H1 (cell line): ENCODE measurements around the gene CACNA2D3. TPM values are rescaled to one million over a fixed set of nuclear protein-coding genes. Genes with fewer than 3 reads are reported as not detected.

Experiments
- CTCF ChIA-PET: fragments of 300-600 bp; sonication (Branson Sonifier 250); formaldehyde crosslinking; loops from one replicate; lab custom pipeline; 2021; ENCODE audit not compliant: partially characterized antibody; lab: Charles Lee
- POLR2A ChIA-PET: fragments of 300-600 bp; sonication (Branson Sonifier 250); formaldehyde crosslinking; loops from one replicate; lab custom pipeline; 2021; ENCODE audit warnings: inconsistent platforms; ENCODE audit not compliant: partially characterized antibody; lab: Charles Lee
- DNase-seq, 2 experiments: peaks; one replicate each; pipeline versions ENCODE4 v3.0.0 to v3.0.0-alpha.2; 2010 to 2022; ENCODE audit warnings: low spot score in 2 of 2, low read depth in 1 of 2, mixed read lengths in 1 of 2
- FAIRE-seq: peaks from 2 replicates; lab custom pipeline; 2011; peaks lifted over from hg19 to GRCh38; lab: Jason Lieb, UNC
- H2AFZ ChIP-seq: 2 replicates; pipeline ENCODE4 v1.8.1; 2012; ENCODE audit warnings: low read length, inconsistent platforms
- H2AK5ac ChIP-seq: 2 replicates; pipeline ENCODE4 v1.6.1; 2013; ENCODE audit warnings: low read depth, low read length
- H2BK120ac ChIP-seq: replicated peaks from 2 replicates; pipeline ENCODE3; 2013; ENCODE audit warnings: low read depth, low read length, inconsistent platforms
- H2BK12ac ChIP-seq: 2 replicates; pipeline ENCODE4 v1.6.1; 2013; ENCODE audit warnings: low read depth, low read length
- H2BK15ac ChIP-seq: 2 replicates; pipeline ENCODE4 v1.6.1; 2013; ENCODE audit warnings: low read length
- H2BK20ac ChIP-seq: 2 replicates; pipeline ENCODE4 v1.6.1; 2013; ENCODE audit warnings: low read length
- H2BK5ac ChIP-seq: 2 replicates; pipeline ENCODE4 v1.6.1; 2013; ENCODE audit warnings: low read depth, low read length
- H3K14ac ChIP-seq: 2 replicates; pipeline ENCODE4 v1.6.1; 2013; ENCODE audit warnings: inconsistent platforms; ENCODE audit not compliant: insufficient read length
- H3K18ac ChIP-seq: 2 replicates; pipeline ENCODE4 v1.6.1; 2013; ENCODE audit warnings: low read length; ENCODE audit errors: extremely low read depth
- H3K23ac ChIP-seq: 2 replicates; pipeline ENCODE4 v1.6.1; 2013; ENCODE audit warnings: inconsistent platforms; ENCODE audit not compliant: insufficient read length
- H3K23me2 ChIP-seq: 2 replicates; pipeline ENCODE4 v1.6.1; 2013; ENCODE audit warnings: low read depth, low read length
- H3K27ac ChIP-seq: 2 replicates; pipeline ENCODE4 v1.6.1; 2011; ENCODE audit warnings: low read depth, low read length, inconsistent platforms
- H3K27me3 ChIP-seq, 4 experiments: replicated peaks in 1 of 4; 1 replicate in 1 of 4; 2 replicates in 3 of 4; pipeline versions ENCODE4 v1.6.1 to v1.8.1; 2011 to 2013; ENCODE audit warnings: low read length in 3 of 4, mild to moderate bottlenecking in 3 of 4, inconsistent platforms in 2 of 4, mixed read lengths in 2 of 4, moderate library complexity in 1 of 4; ENCODE audit not compliant: control insufficient read depth in 3 of 4, insufficient read depth in 3 of 4; ENCODE audit errors: extremely low read depth in 1 of 4
- H3K36me3 ChIP-seq, 4 experiments: 2 replicates each; pipeline versions ENCODE4 v1.6.1 to v1.8.1; 2011 to 2013; ENCODE audit warnings: mild to moderate bottlenecking in 4 of 4, low read length in 3 of 4, moderate library complexity in 2 of 4, control low read depth in 1 of 4, inconsistent platforms in 1 of 4; ENCODE audit not compliant: insufficient read depth in 4 of 4, control insufficient read depth in 2 of 4
- H3K4ac ChIP-seq: replicated peaks from 2 replicates; pipeline ENCODE3; 2013; ENCODE audit warnings: low read length, low read depth, mixed read lengths, inconsistent platforms; ENCODE audit not compliant: insufficient read length
- H3K4me1 ChIP-seq, 4 experiments: replicated peaks in 1 of 4; 1 replicate in 1 of 4; 2 replicates in 3 of 4; pipeline versions ENCODE4 v1.6.1 to v1.8.1; 2011 to 2013; ENCODE audit warnings: low read length in 3 of 4, inconsistent platforms in 2 of 4, mixed read lengths in 1 of 4; ENCODE audit not compliant: insufficient read depth in 4 of 4, control insufficient read depth in 3 of 4
- H3K4me2 ChIP-seq, 2 experiments: 2 replicates each; pipeline versions ENCODE4 v1.6.1 to v1.8.1; 2011 to 2013; ENCODE audit warnings: low read depth in 2 of 2, low read length in 2 of 2, control low read depth in 1 of 2, inconsistent platforms in 1 of 2, mild to moderate bottlenecking in 1 of 2; ENCODE audit not compliant: insufficient read depth in 1 of 2
- H3K4me3 ChIP-seq, 4 experiments: fragments of 200-600, 300-600 bp in 1 of 4; sonication (generic), shearing (Covaris generic), sonication (Bioruptor Twin) in 1 of 4; 2 replicates each; pipeline versions ENCODE4 v1.5.1 to v1.8.1; 2011 to 2016; ENCODE audit warnings: low read length in 4 of 4, low read depth in 3 of 4, control low read depth in 2 of 4, inconsistent platforms in 2 of 4, mild to moderate bottlenecking in 2 of 4, mixed read lengths in 1 of 4, moderate library complexity in 1 of 4; ENCODE audit not compliant: insufficient read depth in 2 of 4; ENCODE audit errors: extremely low read depth in 1 of 4
- H3K56ac ChIP-seq: replicated peaks from 2 replicates; pipeline ENCODE3; 2013; ENCODE audit warnings: low read depth, mild to moderate bottlenecking, mixed read lengths, low read length, inconsistent platforms; ENCODE audit not compliant: insufficient read length
- H3K79me1 ChIP-seq: 2 replicates; pipeline ENCODE4 v1.6.1; 2013; ENCODE audit warnings: low read depth, low read length, control low read depth
- H3K79me2 ChIP-seq, 2 experiments: 2 replicates each; pipeline versions ENCODE4 v1.6.1 to v1.8.1; 2012 to 2013; ENCODE audit warnings: low read length in 2 of 2, mild to moderate bottlenecking in 2 of 2, inconsistent platforms in 1 of 2; ENCODE audit not compliant: insufficient read depth in 2 of 2, control insufficient read depth in 1 of 2
- H3K9ac ChIP-seq, 4 experiments: replicated peaks in 1 of 4; 1 replicate in 1 of 4; 2 replicates in 3 of 4; pipeline versions ENCODE4 v1.6.1 to v1.8.1; 2011 to 2013; ENCODE audit warnings: low read depth in 3 of 4, low read length in 3 of 4, control low read depth in 2 of 4, mild to moderate bottlenecking in 2 of 4, moderate library complexity in 2 of 4, inconsistent platforms in 1 of 4; ENCODE audit errors: extremely low read depth in 1 of 4
- H3K9me3 ChIP-seq, 2 experiments: 2 replicates each; pipeline versions ENCODE4 v1.6.1 to v1.8.1; 2012 to 2013; ENCODE audit warnings: mild to moderate bottlenecking in 2 of 2, moderate library complexity in 2 of 2, control low read depth in 1 of 2, inconsistent platforms in 1 of 2, low read depth in 1 of 2, low read length in 1 of 2, mixed read lengths in 1 of 2; ENCODE audit not compliant: insufficient read depth in 2 of 2
- H4K20me1 ChIP-seq, 2 experiments: replicated peaks in 1 of 2; 2 replicates each; pipeline versions ENCODE3 to v1.8.1; 2011 to 2013; ENCODE audit warnings: inconsistent platforms in 2 of 2, low read length in 2 of 2, mild to moderate bottlenecking in 1 of 2; ENCODE audit not compliant: insufficient read depth in 2 of 2, control insufficient read depth in 1 of 2
- H4K5ac ChIP-seq: 2 replicates; pipeline ENCODE4 v1.6.1; 2013; ENCODE audit warnings: low read length, low read depth, mixed read lengths, inconsistent platforms; ENCODE audit not compliant: insufficient read length
- H4K8ac ChIP-seq: 2 replicates; pipeline ENCODE4 v1.8.0; 2013; ENCODE audit warnings: mild to moderate bottlenecking, moderate library complexity, low read length, inconsistent platforms; ENCODE audit not compliant: insufficient read depth; ENCODE audit errors: extremely low read depth
- H4K91ac ChIP-seq: replicated peaks from 2 replicates; pipeline ENCODE3; 2013; ENCODE audit warnings: low read length, mixed read lengths, inconsistent platforms; ENCODE audit not compliant: insufficient read length
- CREB1 ChIP-seq: IDR thresholded peaks from 2 replicates; pipeline ENCODE4 v1.6.1; 2012; ENCODE audit warnings: inconsistent platforms
- HDAC2 ChIP-seq, 2 experiments: fragments of 300-600 bp in 1 of 2; sonication (generic) in 1 of 2; IDR thresholded peaks; 2 replicates each; pipeline ENCODE4 v1.6.1; 2011 to 2012; ENCODE audit warnings: low read depth in 2 of 2, low read length in 2 of 2, mild to moderate bottlenecking in 2 of 2, moderate library complexity in 2 of 2, borderline replicate concordance in 1 of 2, inconsistent platforms in 1 of 2
- MAFK ChIP-seq: IDR thresholded peaks from 2 replicates; pipeline ENCODE4 v1.6.1; 2012; ENCODE audit warnings: low read depth, mild to moderate bottlenecking, improper control_type of control experiment, low read length
- POLR2AphosphoS5 ChIP-seq: IDR thresholded peaks from 2 replicates; pipeline ENCODE4 v1.6.1; 2011; ENCODE audit warnings: low read depth, low read length
- RBBP5 ChIP-seq: IDR thresholded peaks from 2 replicates; pipeline ENCODE4 v1.7.1; 2012; ENCODE audit warnings: low read depth, mild to moderate bottlenecking, inconsistent platforms, low read length, moderate library complexity, borderline replicate concordance
- TAF1 ChIP-seq: IDR thresholded peaks from 2 replicates; pipeline ENCODE4 v1.6.1; 2011; ENCODE audit warnings: mild to moderate bottlenecking, low read depth, low read length
- YY1 ChIP-seq: IDR thresholded peaks from 2 replicates; pipeline ENCODE4 v1.6.1; 2011; ENCODE audit warnings: low read depth, mild to moderate bottlenecking, low read length
- ZNF274 ChIP-seq: IDR thresholded peaks from 2 replicates; pipeline ENCODE4 v1.7.0; 2012; ENCODE audit warnings: low read length, borderline replicate concordance; ENCODE audit errors: extremely low read depth
- WGBS, 2 experiments: shearing (Covaris generic) in 1 of 2; methylation state at CpG; one replicate each; pipeline versions ENCODE4 v1.1.6 to v1.1.7; 2013 to 2015; ENCODE audit warnings: low lambda C conversion rate in 2 of 2, mixed read lengths in 2 of 2, inconsistent platforms in 1 of 2, low coverage in 1 of 2, missing lambda C conversion rate in 1 of 2; ENCODE audit not compliant: insufficient replicate concordance in 2 of 2, insufficient coverage in 1 of 2, insufficient read length in 1 of 2; ENCODE audit errors: extremely low coverage in 1 of 2, missing lambda C conversion rate in 1 of 2; 5-methylcytosine and 5-hydroxymethylcytosine counted together
- polyA plus RNA-seq, 7 experiments: library from polyadenylated mRNA; depleted of rRNA in 3 of 7; stranded (reverse) in 5 of 7; unstranded in 2 of 7; fragments of >200 nt in 5 of 7; fragments of 200-250 nt in 2 of 7; gene quantifications; 1 replicate in 5 of 7; 2 replicates in 1 of 7; 4 replicates in 1 of 7; pipeline versions ENCODE4 v1.2.1 to v1.2.3, GENCODE V29; 2011 to 2013; ENCODE audit warnings: missing spikeins in 2 of 7, mixed read lengths in 2 of 7
- total RNA-seq: library from RNA; stranded (reverse); fragmentation: NEBNext Ultra II Directional; extraction: Animal tissue kit (Norgen Biotek cat#: 25700); gene quantifications from 2 replicates; pipeline ENCODE4 v1.2.1, GENCODE V29; 2021
- TF ChIP-seq, protein P1 (sequence below): IDR thresholded peaks from 2 replicates; pipeline ENCODE4 v1.6.1; 2011; ENCODE audit warnings: low read length, improper control_type of control experiment
- TF ChIP-seq, protein P2 (sequence below): IDR thresholded peaks from 2 replicates; pipeline ENCODE4 v1.6.1; 2012; ENCODE audit warnings: low read length, inconsistent platforms

Gene CACNA2D3
- total and polyA plus RNA-seq, 2 of the 8 experiments (the other 6 are each of a cell fraction or from before 2014, with no cell fraction given), result 1.5 to 1.8 TPM

DNA sequence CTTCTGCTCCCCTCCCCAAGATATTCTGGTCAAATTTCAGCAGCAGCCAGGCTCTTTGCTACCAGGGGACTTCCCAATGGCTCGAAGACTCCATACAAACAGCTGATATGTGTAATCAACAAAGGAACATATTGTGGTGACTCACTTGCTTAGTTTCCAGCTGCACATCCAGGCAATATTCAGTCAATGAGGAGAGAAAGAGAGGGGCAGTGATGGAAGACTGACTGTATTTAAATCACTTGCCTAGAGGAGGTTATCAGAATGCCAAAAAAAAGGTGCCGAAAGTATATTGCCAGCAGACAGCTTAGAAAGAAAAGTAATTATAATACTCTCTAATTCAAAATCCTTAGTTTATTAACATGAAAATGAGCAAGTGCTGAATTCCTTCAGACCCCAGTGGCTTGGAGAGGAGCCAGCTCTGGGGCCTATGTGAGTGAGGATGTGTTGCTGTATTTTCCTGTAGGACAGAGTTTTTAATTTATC, 569.0 kb downstream of the CACNA2D3 start:
- ChIA-PET POLR2A (interaction anchor here (1.2 kb wide), 1 partner anchor 51 kb away, joined by 5 read pairs; no protein-coding TSS in a partner anchor), CTCF (interaction anchor here (0.6 to 2.0 kb wide), 4 partner anchors 13 to 139 kb away, joined by 3 to 5 read pairs (median 4); no protein-coding TSS in a partner anchor)
- WGBS, 2 experiments, result 74% methylated on average over 2 of the region's 2 CpGs; no CpG with 5 or more reads in 1 of the 2 experiments
- no peaks in the 10 kb centered on the region; the same call in 1 of the 2 replicates for H3K79me1 ChIP-seq
- H3K9ac ChIP-seq, result no peak overlapping the region; a peak in 1 of 7 replicates
- peaks cover 0 to 16% (median 9%) of the 10 kb centered on the region in 4 experiments; a peak in 4 of 7 replicates for H3K4me1 ChIP-seq
- H4K20me1 ChIP-seq, result no peaks in the 10 kb centered on the region
- no peaks in the 10 kb centered on the region for H3K23me2 ChIP-seq
- no peaks in the 10 kb centered on the region for H3K79me2 ChIP-seq
- H4K5ac ChIP-seq, result no peak overlapping the region
- no peak overlapping the region for H3K14ac ChIP-seq
- H3K27me3 ChIP-seq, result no peaks in the 10 kb centered on the region
- H3K36me3 ChIP-seq, result no peaks in the 10 kb centered on the region; a peak in 1 of 8 replicates
- peak overlapping the region; percentile 82; the same call in 1 of the 2 replicates for H2BK5ac ChIP-seq
- H2AK5ac ChIP-seq, result peak overlapping the region; percentile 47; the same call in 1 of the 2 replicates
- H3K23ac ChIP-seq, result no peak overlapping the region
- H2BK20ac ChIP-seq, result no peak overlapping the region; the same call in 1 of the 2 replicates
- peak overlapping the region; percentile 36 for H2BK120ac ChIP-seq
- no peak for DNase-seq
- H3K56ac ChIP-seq, result no peak overlapping the region
- no peak overlapping the region for H2AFZ ChIP-seq
- no peaks in the 10 kb centered on the region for H3K9me3 ChIP-seq
- no peak overlapping the region for H3K27ac ChIP-seq
- no peak overlapping the region for H2BK15ac ChIP-seq
- no peak overlapping the region for H4K8ac ChIP-seq
- H2BK12ac ChIP-seq, result peak overlapping the region; percentile 77; the same call in 1 of the 2 replicates
- no peak overlapping the region; the same call in 1 of the 2 replicates for H3K18ac ChIP-seq
- H4K91ac ChIP-seq, result no peak overlapping the region
- peak overlapping the region in 1 of 2 experiments; percentile 44; a peak in 1 of 4 replicates for H3K4me2 ChIP-seq
- H3K4me3 ChIP-seq, result no peak overlapping the region
- H3K4ac ChIP-seq, result no peak overlapping the region
- peak; percentile 45 for FAIRE-seq
- no peak for TF ChIP-seq POLR2AphosphoS5
- no peak for TF ChIP-seq TAF1
- TF ChIP-seq ZNF274, result no peak
- TF ChIP-seq MAFK, result no peak
- TF ChIP-seq, protein P1, sequence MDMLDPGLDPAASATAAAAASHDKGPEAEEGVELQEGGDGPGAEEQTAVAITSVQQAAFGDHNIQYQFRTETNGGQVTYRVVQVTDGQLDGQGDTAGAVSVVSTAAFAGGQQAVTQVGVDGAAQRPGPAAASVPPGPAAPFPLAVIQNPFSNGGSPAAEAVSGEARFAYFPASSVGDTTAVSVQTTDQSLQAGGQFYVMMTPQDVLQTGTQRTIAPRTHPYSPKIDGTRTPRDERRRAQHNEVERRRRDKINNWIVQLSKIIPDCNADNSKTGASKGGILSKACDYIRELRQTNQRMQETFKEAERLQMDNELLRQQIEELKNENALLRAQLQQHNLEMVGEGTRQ, result no peak
- TF ChIP-seq, protein P2, sequence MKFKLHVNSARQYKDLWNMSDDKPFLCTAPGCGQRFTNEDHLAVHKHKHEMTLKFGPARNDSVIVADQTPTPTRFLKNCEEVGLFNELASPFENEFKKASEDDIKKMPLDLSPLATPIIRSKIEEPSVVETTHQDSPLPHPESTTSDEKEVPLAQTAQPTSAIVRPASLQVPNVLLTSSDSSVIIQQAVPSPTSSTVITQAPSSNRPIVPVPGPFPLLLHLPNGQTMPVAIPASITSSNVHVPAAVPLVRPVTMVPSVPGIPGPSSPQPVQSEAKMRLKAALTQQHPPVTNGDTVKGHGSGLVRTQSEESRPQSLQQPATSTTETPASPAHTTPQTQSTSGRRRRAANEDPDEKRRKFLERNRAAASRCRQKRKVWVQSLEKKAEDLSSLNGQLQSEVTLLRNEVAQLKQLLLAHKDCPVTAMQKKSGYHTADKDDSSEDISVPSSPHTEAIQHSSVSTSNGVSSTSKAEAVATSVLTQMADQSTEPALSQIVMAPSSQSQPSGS, result no peak
- no peak for TF ChIP-seq YY1
- no peak for TF ChIP-seq CREB1
- TF ChIP-seq RBBP5, result no peak
- no peak for TF ChIP-seq HDAC2 (IDR thresholded peaks at IDR 0.05; ENCODE audit: borderline replicate concordance in 1 of 2, low read depth in 2 of 2, low read length in 2 of 2)
